ENCODE data around the gene AIM2. TPM values are rescaled to one million over a fixed set of nuclear protein-coding genes. Genes with fewer than 3 reads are reported as not detected.
"Not testable (repeated sequence)": the region's sequence is repeated elsewhere in the genome, so short reads cannot be mapped to it uniquely, and the experiment has no call there.

Gene AIM2
- total RNA-seq (0.31 TPM), polyA plus RNA-seq (ENCODE audit: insufficient read depth in 1 of 8, insufficient read length in 8 of 8, low replicate concordance in 1 of 8) (under 1 TPM in 6 of 8 donors, not detected in 2; 0.11 to 0.49 (median 0.33) TPM)
- long read RNA-seq, donor 1: 0 reads
- long read RNA-seq, donor 2: 0 reads
- long read RNA-seq, donor 3: 0 reads
- long read RNA-seq, donor 4: 0 reads
- long read RNA-seq, donor 5: 0 reads
- long read RNA-seq, donor 6: 0 reads
- long read RNA-seq, donor 7: 0 reads
- long read RNA-seq, donor 8: 0 reads
- long read RNA-seq, donor 9: 0 reads
- long read RNA-seq, donor 10: 0 reads
- long read RNA-seq, donor 11: 0 reads

DNA sequence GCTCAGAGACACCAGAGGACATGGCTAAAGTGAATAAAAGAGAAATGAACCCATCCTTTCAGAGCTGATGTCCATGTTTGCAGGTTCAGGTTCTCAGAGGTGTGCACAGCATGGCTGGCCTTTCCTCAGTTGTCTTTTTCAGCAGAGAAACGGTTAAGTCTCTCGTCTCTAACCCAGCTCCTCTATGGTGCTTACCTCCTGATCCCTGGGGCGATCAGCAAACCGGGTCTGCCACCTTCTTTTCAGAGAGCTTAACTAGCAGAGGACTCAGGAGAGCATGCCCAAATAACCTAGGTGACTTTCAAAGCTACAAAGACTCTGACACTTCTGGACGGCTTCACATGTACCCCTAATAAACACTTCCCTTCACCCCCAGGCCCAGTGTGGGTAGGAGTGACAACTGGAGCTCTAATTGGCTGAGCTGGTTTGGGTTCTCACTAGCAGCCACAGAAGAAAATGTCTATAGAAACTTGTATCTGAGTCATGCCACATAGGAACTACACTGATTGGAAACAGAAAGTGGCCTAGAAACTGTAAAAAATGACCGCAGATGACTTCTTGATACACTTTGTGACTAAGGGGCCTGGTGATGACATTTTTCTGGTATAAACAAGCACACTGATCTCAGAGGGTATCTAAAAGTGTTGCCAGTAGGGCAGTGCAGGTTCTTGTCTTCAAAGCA, at the start of gene AIM2:
Gene AIM2 (minus strand): TSS at position 329 of the 682 bp plus-strand sequence. CDS start 3,267 bp downstream, outside the sequence.
- Histone ChIP-seq H3K36me3 (ENCODE audit: control insufficient read depth, insufficient read depth, low read length) (no peaks in the 10 kb centered on the region), H3K4me1 (ENCODE audit: control insufficient read depth, insufficient read depth, low read length) (no peaks in the 10 kb centered on the region), H3K27me3 (ENCODE audit: control insufficient read depth, insufficient read depth, low read length) (no peaks in the 10 kb centered on the region), H3K4me3 (ENCODE audit: low read length) (no peak within 1 kb of the TSS), H3K9me3 (replicated peaks; ENCODE audit: control insufficient read depth, low read depth, low read length) (no peaks in the 10 kb centered on the region), H3K27ac (ENCODE audit: low read length) (peak within 1 kb of the TSS; percentile 10)
- 38% methylated on average over 4 of the region's 6 CpGs for WGBS (ENCODE audit: insufficient coverage)
- peak; percentile 15 for DNase-seq

DNA sequence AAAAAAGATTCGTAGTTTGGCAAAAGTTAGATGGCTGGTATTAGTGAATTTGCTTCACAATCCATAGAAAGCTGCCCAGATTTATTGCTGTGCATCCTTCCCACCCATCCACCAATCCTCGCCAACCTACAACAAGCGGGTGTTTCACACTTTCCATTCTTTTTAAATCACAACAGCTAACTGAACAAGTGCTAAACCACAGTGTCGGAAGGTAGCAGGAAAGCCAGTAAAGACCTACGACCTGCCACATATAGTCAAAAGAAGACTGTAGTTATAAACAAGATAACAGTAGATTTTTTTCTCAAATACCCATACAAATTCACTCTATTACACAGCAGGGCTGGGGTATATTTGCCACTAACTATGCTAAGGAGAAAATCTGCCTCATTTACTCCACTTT, 47.0 kb upstream of the AIM2 start:
- Histone ChIP-seq H3K27me3 (ENCODE audit: control insufficient read depth, insufficient read depth, low read length) (no peaks in the 10 kb centered on the region), H3K27ac (ENCODE audit: low read length) (no peak overlapping the region), H3K9me3 (replicated peaks; ENCODE audit: control insufficient read depth, low read depth, low read length) (no peaks in the 10 kb centered on the region), H3K4me1 (ENCODE audit: control insufficient read depth, insufficient read depth, low read length) (no peaks in the 10 kb centered on the region), H3K4me3 (ENCODE audit: low read length) (no peak overlapping the region), H3K36me3 (ENCODE audit: control insufficient read depth, insufficient read depth, low read length) (no peaks in the 10 kb centered on the region)
- WGBS (ENCODE audit: insufficient coverage): 86% methylated on average over 1 of the region's 5 CpGs
- DNase-seq: no peak

GRCh38 chr1:159122005-159122621, 45.5 kb upstream of the AIM2 start:
- Histone ChIP-seq H3K36me3 (ENCODE audit: control insufficient read depth, insufficient read depth, low read length) (no peaks in the 10 kb centered on the region), H3K9me3 (replicated peaks; ENCODE audit: control insufficient read depth, low read depth, low read length) (no peaks in the 10 kb centered on the region), H3K27me3 (ENCODE audit: control insufficient read depth, insufficient read depth, low read length) (no peaks in the 10 kb centered on the region), H3K4me3 (ENCODE audit: low read length) (no peak overlapping the region), H3K4me1 (ENCODE audit: control insufficient read depth, insufficient read depth, low read length) (no peaks in the 10 kb centered on the region), H3K27ac (ENCODE audit: low read length) (no peak overlapping the region)
- DNase-seq: no peak
- WGBS (ENCODE audit: insufficient coverage): 48% methylated on average over 2 of the region's 2 CpGs

DNA sequence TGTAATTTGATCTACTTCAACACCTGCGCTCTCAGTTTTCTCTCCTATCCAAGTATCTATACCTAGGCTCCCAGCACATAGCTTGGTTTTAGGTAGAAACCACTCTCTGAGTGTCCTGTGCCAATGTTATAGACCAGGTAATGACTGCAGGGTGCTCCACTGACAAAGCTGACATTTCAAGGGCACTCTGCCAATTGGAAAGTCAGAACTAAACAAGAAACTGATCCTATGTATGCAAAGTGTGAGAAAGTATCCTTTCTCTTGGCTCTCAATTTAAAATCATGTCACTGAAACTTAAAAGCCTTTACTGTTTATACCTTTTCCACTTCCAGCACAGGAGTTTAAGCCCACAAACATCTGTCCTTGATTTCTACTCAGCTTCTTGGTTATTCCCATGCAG, 45.0 kb upstream of the AIM2 start:
- Histone ChIP-seq H3K4me1 (ENCODE audit: control insufficient read depth, insufficient read depth, low read length) (no peaks in the 10 kb centered on the region), H3K4me3 (ENCODE audit: low read length) (no peak overlapping the region), H3K9me3 (replicated peaks; ENCODE audit: control insufficient read depth, low read depth, low read length) (no peaks in the 10 kb centered on the region), H3K36me3 (ENCODE audit: control insufficient read depth, insufficient read depth, low read length) (no peaks in the 10 kb centered on the region), H3K27me3 (ENCODE audit: control insufficient read depth, insufficient read depth, low read length) (no peaks in the 10 kb centered on the region), H3K27ac (ENCODE audit: low read length) (no peak overlapping the region)
- no CpG with 5 or more reads among the region's 1 CpG for WGBS (ENCODE audit: insufficient coverage)
- DNase-seq: no peak

DNA sequence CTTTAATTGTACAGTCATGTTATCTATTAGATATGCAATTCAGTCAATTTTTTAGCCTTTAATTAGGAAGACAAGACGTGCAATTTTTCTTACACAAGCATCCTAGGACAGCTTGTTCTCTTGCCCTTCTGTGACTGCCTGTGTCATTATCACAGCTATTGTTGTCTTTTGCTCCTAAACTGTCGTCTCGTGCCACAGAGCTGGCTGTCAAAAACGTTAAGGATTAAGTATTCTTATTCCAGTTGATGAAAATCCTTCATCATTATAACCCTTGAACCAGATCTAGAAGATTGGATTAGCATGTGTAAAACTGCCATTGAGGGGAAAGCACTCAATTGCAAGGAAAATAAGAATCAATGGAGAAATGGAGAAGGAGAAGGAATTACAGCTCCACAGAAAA, 43.8 kb upstream of the AIM2 start:
- H3K9me3 ChIP-seq (replicated peaks; ENCODE audit: control insufficient read depth, low read depth, low read length): no peaks in the 10 kb centered on the region
- no peaks in the 10 kb centered on the region for H3K27me3 ChIP-seq (ENCODE audit: control insufficient read depth, insufficient read depth, low read length)
- H3K27ac ChIP-seq (ENCODE audit: low read length): no peak overlapping the region
- WGBS (ENCODE audit: insufficient coverage): no CpG with 5 or more reads among the region's 4 CpGs
- no peak for DNase-seq
- no peaks in the 10 kb centered on the region for H3K36me3 ChIP-seq (ENCODE audit: control insufficient read depth, insufficient read depth, low read length)
- H3K4me1 ChIP-seq (ENCODE audit: control insufficient read depth, insufficient read depth, low read length): no peaks in the 10 kb centered on the region
- H3K4me3 ChIP-seq (ENCODE audit: low read length): no peak overlapping the region

DNA sequence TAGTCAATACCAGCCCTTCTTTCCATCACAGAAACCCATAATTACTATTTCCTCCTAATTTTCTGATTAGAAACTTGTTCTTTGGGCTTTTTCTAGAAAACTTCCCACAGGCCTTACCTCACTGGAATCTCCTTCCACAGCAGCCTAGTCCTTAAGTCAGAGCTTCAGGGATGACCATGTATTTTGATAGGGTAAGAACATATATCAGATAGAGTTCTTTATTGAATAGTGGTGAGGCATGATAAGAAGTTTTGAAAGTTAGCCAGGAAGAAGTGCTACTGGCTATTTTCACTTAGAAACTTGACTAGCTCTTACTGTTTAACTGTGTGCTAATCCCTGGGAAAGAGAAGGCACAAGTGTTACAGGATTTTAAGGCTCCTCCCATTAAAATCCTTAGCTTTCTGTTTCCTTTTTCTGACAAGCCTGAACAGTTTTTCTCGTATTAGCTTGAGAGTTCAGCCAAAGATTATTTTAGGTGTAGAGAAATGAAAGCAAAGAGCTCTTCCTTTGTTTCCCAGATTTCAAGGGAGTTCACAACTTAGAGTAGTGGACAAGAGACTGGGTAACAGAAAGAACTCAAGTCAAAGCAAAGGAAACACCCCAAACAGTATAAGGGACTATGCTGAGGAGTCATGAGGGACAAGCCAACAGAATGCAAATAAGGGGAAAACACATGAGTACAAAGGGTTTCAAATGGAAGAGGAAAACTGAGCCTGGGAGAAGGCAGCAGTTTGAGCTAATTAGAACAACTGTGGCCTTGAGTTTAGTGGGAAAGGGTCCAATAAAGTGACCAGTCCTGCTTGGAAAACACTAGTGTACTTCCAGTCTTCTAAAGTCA, 37.2 kb upstream of the AIM2 start:
- Histone ChIP-seq H3K27me3 (ENCODE audit: control insufficient read depth, insufficient read depth, low read length) (no peaks in the 10 kb centered on the region), H3K27ac (ENCODE audit: low read length) (no peak overlapping the region), H3K36me3 (ENCODE audit: control insufficient read depth, insufficient read depth, low read length) (no peaks in the 10 kb centered on the region), H3K4me3 (ENCODE audit: low read length) (no peak overlapping the region), H3K9me3 (replicated peaks; ENCODE audit: control insufficient read depth, low read depth, low read length) (no peaks in the 10 kb centered on the region), H3K4me1 (ENCODE audit: control insufficient read depth, insufficient read depth, low read length) (no peaks in the 10 kb centered on the region)
- DNase-seq: no peak
- WGBS (ENCODE audit: insufficient coverage): no CpG with 5 or more reads among the region's 1 CpG

DNA sequence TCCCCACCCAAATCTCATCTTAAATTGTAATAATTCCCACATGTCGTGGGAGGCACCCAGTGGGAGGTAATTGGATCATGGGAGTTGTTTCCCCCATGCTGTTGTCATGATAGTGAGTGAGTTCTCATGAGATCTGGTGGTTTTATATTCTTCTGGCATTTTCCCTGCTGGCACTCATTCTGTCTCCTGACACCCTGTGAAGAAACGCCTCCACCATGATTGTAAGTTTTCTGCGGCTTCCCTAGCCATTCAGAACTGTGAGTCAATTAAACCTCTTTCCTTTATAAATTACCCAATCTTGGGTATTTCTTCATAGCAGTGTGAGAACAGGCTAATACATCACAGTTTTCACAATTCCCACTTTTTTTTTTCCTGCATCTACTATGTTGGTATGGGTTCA, 26.5 kb upstream of the AIM2 start:
- H3K4me1 ChIP-seq (ENCODE audit: control insufficient read depth, insufficient read depth, low read length); H3K27me3 ChIP-seq (ENCODE audit: control insufficient read depth, insufficient read depth, low read length); H3K4me3 ChIP-seq (ENCODE audit: low read length); DNase-seq; H3K27ac ChIP-seq (ENCODE audit: low read length); H3K9me3 ChIP-seq (replicated peaks; ENCODE audit: control insufficient read depth, low read depth, low read length); H3K36me3 ChIP-seq (ENCODE audit: control insufficient read depth, insufficient read depth, low read length): not testable (repeated sequence)
- no CpG with 5 or more reads among the region's 3 CpGs for WGBS (ENCODE audit: insufficient coverage)

- Histone ChIP-seq H3K9me3 (replicated peaks; ENCODE audit: control insufficient read depth, low read depth, low read length) (no peaks in the 10 kb centered on the region), H3K4me3 (ENCODE audit: low read length) (no peak overlapping the region), H3K27ac (ENCODE audit: low read length) (no peak overlapping the region), H3K36me3 (ENCODE audit: control insufficient read depth, insufficient read depth, low read length) (no peaks in the 10 kb centered on the region), H3K27me3 (ENCODE audit: control insufficient read depth, insufficient read depth, low read length) (no peaks in the 10 kb centered on the region), H3K4me1 (ENCODE audit: control insufficient read depth, insufficient read depth, low read length) (no peaks in the 10 kb centered on the region)
- no CpG with 5 or more reads among the region's 1 CpG for WGBS (ENCODE audit: insufficient coverage)
- no peak for DNase-seq
Observed at GRCh38 chr1:159100589-159100988, 24.0 kb upstream of the AIM2 start.

DNA sequence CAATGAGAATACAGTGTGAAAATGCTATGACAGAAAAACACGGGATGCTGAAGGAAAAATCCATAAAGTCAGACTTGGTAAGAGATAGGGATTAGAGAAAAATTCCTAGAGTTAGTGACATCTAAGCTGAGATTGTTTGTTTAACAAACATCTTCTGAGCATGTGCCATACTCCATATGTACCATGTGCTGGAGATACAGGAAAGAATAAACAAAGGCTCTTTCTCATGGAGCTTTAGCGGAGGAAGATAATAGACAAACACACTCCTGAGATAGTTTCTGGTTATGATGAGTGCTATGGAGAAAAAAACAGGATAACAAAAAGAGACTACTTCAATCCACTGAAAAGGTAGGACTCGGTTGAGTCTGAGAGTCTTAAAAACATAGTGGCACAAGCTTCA, 22.0 kb upstream of the AIM2 start:
- WGBS (ENCODE audit: insufficient coverage): no CpG with 5 or more reads among the region's 3 CpGs

More for the DNA sequence above, 22.0 kb upstream of the AIM2 start:
- Histone ChIP-seq H3K4me3 (ENCODE audit: low read length) (no peak overlapping the region), H3K27ac (ENCODE audit: low read length) (no peak overlapping the region), H3K9me3 (replicated peaks; ENCODE audit: control insufficient read depth, low read depth, low read length) (no peaks in the 10 kb centered on the region), H3K4me1 (ENCODE audit: control insufficient read depth, insufficient read depth, low read length) (no peaks in the 10 kb centered on the region), H3K36me3 (ENCODE audit: control insufficient read depth, insufficient read depth, low read length) (no peaks in the 10 kb centered on the region), H3K27me3 (ENCODE audit: control insufficient read depth, insufficient read depth, low read length) (no peaks in the 10 kb centered on the region)
- DNase-seq: no peak

Data from muscle of leg (tissue), 16 donors.